Muscle layer of colon (tissue), 2 donors: ENCODE measurements around the gene SPPL3.

Source experiments
- H3K27ac ChIP-seq: one replicate; pipeline ENCODE4 v1.7.0; 2013; ENCODE audit warnings: low read depth, mild to moderate bottlenecking, low read length, moderate library complexity
- H3K27me3 ChIP-seq, 2 donors: one replicate each; pipeline ENCODE4 v1.7.0; 2013; ENCODE audit warnings: low read length in 2 of 2, mild to moderate bottlenecking in 2 of 2; ENCODE audit not compliant: insufficient read depth in 2 of 2, control insufficient read depth in 1 of 2
- H3K36me3 ChIP-seq: one replicate; pipeline ENCODE4 v1.7.0; 2013; ENCODE audit warnings: mild to moderate bottlenecking, low read length; ENCODE audit not compliant: insufficient read depth
- H3K4me1 ChIP-seq: one replicate; pipeline ENCODE4 v1.7.0; 2013; ENCODE audit warnings: mild to moderate bottlenecking, low read length; ENCODE audit not compliant: insufficient read depth
- H3K4me3 ChIP-seq, 2 donors: one replicate each; pipeline ENCODE4 v1.7.0; 2013; ENCODE audit warnings: low read length in 2 of 2, low read depth in 1 of 2, mild to moderate bottlenecking in 1 of 2, moderate library complexity in 1 of 2
- H3K9ac ChIP-seq: one replicate; pipeline ENCODE4 v1.7.0; 2013; ENCODE audit warnings: low read length
- H3K9me3 ChIP-seq: one replicate; pipeline ENCODE4 v1.7.0; 2013; ENCODE audit warnings: mild to moderate bottlenecking, low read length
- donor health status: abdominal sarcoma.
- donor health status: Adenocarcinoma of cecum.

The SPPL3 gene

GRCh38 chr12:120761519-120761934 lies 142.6 kb downstream of the SPPL3 start:
- Histone ChIP-seq H3K4me1 (peaks cover 19% of the 10 kb centered on the region), H3K27ac (peak overlapping the region; percentile 40), H3K4me3 (peak overlapping the region in 1 of 2 donors; percentile 37), H3K9me3 (no peaks in the 10 kb centered on the region), H3K9ac (peak overlapping the region; percentile 38), H3K36me3 (peaks cover 44% of the 10 kb centered on the region), H3K27me3 (no peaks in the 10 kb centered on the region)

GRCh38 chr12:120760349-120761254 lies 143.6 kb downstream of the SPPL3 start:
- peak overlapping the region; percentile 10 for H3K27ac ChIP-seq
- peaks cover 35% of the 10 kb centered on the region for H3K36me3 ChIP-seq
- peaks cover 19% of the 10 kb centered on the region for H3K4me1 ChIP-seq
- H3K9ac ChIP-seq, result no peak overlapping the region
- no peak overlapping the region for H3K4me3 ChIP-seq
- H3K27me3 ChIP-seq, result no peaks in the 10 kb centered on the region
- H3K9me3 ChIP-seq, result no peaks in the 10 kb centered on the region

- H3K4me1 ChIP-seq, result peaks cover 19% of the 10 kb centered on the region
- H3K27ac ChIP-seq, result no peak overlapping the region
- no peak overlapping the region for H3K9ac ChIP-seq
- no peak overlapping the region for H3K4me3 ChIP-seq
- no peaks in the 10 kb centered on the region for H3K27me3 ChIP-seq
- no peaks in the 10 kb centered on the region for H3K9me3 ChIP-seq
- peaks cover 28% of the 10 kb centered on the region for H3K36me3 ChIP-seq
Measured at GRCh38 chr12:120759591-120760348, 144.4 kb downstream of the SPPL3 start.

- peaks cover 19% of the 10 kb centered on the region for H3K4me1 ChIP-seq
- no peaks in the 10 kb centered on the region for H3K9me3 ChIP-seq
- peaks cover 21% of the 10 kb centered on the region for H3K36me3 ChIP-seq
- no peak overlapping the region for H3K4me3 ChIP-seq
- H3K9ac ChIP-seq, result no peak overlapping the region
- H3K27me3 ChIP-seq, result no peaks in the 10 kb centered on the region
- H3K27ac ChIP-seq, result no peak overlapping the region
Measured at GRCh38 chr12:120758798-120759590, 145.2 kb downstream of the SPPL3 start.

- Histone ChIP-seq H3K27ac (no peak overlapping the region), H3K36me3 (peaks cover 14% of the 10 kb centered on the region), H3K4me3 (no peak overlapping the region), H3K9ac (no peak overlapping the region), H3K9me3 (no peaks in the 10 kb centered on the region), H3K4me1 (peaks cover 19% of the 10 kb centered on the region), H3K27me3 (no peaks in the 10 kb centered on the region)
Measured at GRCh38 chr12:120757949-120758348, 146.2 kb downstream of the SPPL3 start.

GRCh38 chr12:120757226-120757742 lies 146.9 kb downstream of the SPPL3 start:
- H3K9ac ChIP-seq, result no peak overlapping the region
- no peak overlapping the region for H3K27ac ChIP-seq

GRCh38 chr12:120755269-120755668 lies 148.9 kb downstream of the SPPL3 start:
- no peaks in the 10 kb centered on the region for H3K9me3 ChIP-seq
- H3K27ac ChIP-seq, result no peak overlapping the region
- H3K4me1 ChIP-seq, result no peaks in the 10 kb centered on the region
- H3K9ac ChIP-seq, result no peak overlapping the region
- H3K4me3 ChIP-seq, result no peak overlapping the region
- peaks cover 6% of the 10 kb centered on the region for H3K36me3 ChIP-seq
- no peaks in the 10 kb centered on the region for H3K27me3 ChIP-seq

More at GRCh38 chr12:120757226-120757742, 146.9 kb downstream of the SPPL3 start:
- Histone ChIP-seq H3K9me3 (no peaks in the 10 kb centered on the region), H3K36me3 (peaks cover 12% of the 10 kb centered on the region), H3K4me3 (no peak overlapping the region), H3K27me3 (no peaks in the 10 kb centered on the region), H3K4me1 (peaks cover 17% of the 10 kb centered on the region)

GRCh38 chr12:120754792-120755191 lies 149.4 kb downstream of the SPPL3 start:
- peaks cover 1% of the 10 kb centered on the region for H3K36me3 ChIP-seq
- no peaks in the 10 kb centered on the region for H3K27me3 ChIP-seq
- H3K9me3 ChIP-seq, result no peaks in the 10 kb centered on the region
- H3K27ac ChIP-seq, result no peak overlapping the region
- no peak overlapping the region for H3K4me3 ChIP-seq
- H3K4me1 ChIP-seq, result no peaks in the 10 kb centered on the region
- H3K9ac ChIP-seq, result no peak overlapping the region

- Histone ChIP-seq H3K36me3 (no peaks in the 10 kb centered on the region), H3K4me3 (no peak overlapping the region), H3K9me3 (no peaks in the 10 kb centered on the region), H3K4me1 (no peaks in the 10 kb centered on the region), H3K27me3 (no peaks in the 10 kb centered on the region), H3K27ac (no peak overlapping the region), H3K9ac (no peak overlapping the region)
Measured at GRCh38 chr12:120751389-120751788, 152.8 kb downstream of the SPPL3 start.

GRCh38 chr12:120750806-120751205 lies 153.4 kb downstream of the SPPL3 start:
- Histone ChIP-seq H3K4me1 (no peaks in the 10 kb centered on the region), H3K27me3 (no peaks in the 10 kb centered on the region), H3K9ac (no peak overlapping the region), H3K4me3 (no peak overlapping the region), H3K36me3 (no peaks in the 10 kb centered on the region), H3K9me3 (no peaks in the 10 kb centered on the region), H3K27ac (no peak overlapping the region)

GRCh38 chr12:120749256-120749655 lies 154.9 kb downstream of the SPPL3 start:
- Histone ChIP-seq H3K36me3 (no peaks in the 10 kb centered on the region), H3K27ac (no peak overlapping the region), H3K4me1 (no peaks in the 10 kb centered on the region), H3K9me3 (no peaks in the 10 kb centered on the region), H3K27me3 (no peaks in the 10 kb centered on the region), H3K9ac (no peak overlapping the region), H3K4me3 (no peak overlapping the region)
